HG03575 (cell line): ENCODE data around the gene SUPT5H.
A peak's percentile ranks its signal among the peaks of the same experiment; 100 is the strongest.

ENCODE experiments used
- ATAC-seq: cut with Tn5 transposase; IDR thresholded peaks from one replicate; pipeline ENCODE4 v1.9.1; 2021; ENCODE audit not compliant: unreplicated experiment, insufficient number of reproducible peaks, low FRiP score; ENCODE audit errors: extremely low read depth

The SUPT5H gene

GRCh38 chr19:39408392-39409207 lies 36.8 kb upstream of the SUPT5H start:
- no peak for ATAC-seq

GRCh38 chr19:39409208-39410016 lies 36.0 kb upstream of the SUPT5H start:
- no peak for ATAC-seq

GRCh38 chr19:39410017-39410830 lies 35.2 kb upstream of the SUPT5H start:
- no peak for ATAC-seq

GRCh38 chr19:39410831-39411080 lies 34.6 kb upstream of the SUPT5H start:
- no peak for ATAC-seq

GRCh38 chr19:39411081-39411831 lies 34.1 kb upstream of the SUPT5H start:
- no peak for ATAC-seq

- ATAC-seq = peak; percentile 28
These were observed 33.6 kb upstream of the SUPT5H start for GRCh38 chr19:39411832-39412099.

GRCh38 chr19:39412100-39412866 lies 33.1 kb upstream of the SUPT5H start, which contains the start of gene PLEKHG2:
Gene PLEKHG2, plus strand, starts transcription at chr19:39412669. Its CDS starts 1,418 bp downstream, at chr19:39414087.
- ATAC-seq = peak; percentile 29

GRCh38 chr19:39412867-39413271 lies 32.5 kb upstream of the SUPT5H start:
- ATAC-seq = no peak

GRCh38 chr19:39413272-39413910 lies 32.0 kb upstream of the SUPT5H start:
- no peak for ATAC-seq

- ATAC-seq = no peak
These were observed 31.3 kb upstream of the SUPT5H start for GRCh38 chr19:39413911-39414608.

- no peak for ATAC-seq
These were observed 30.0 kb upstream of the SUPT5H start for GRCh38 chr19:39415111-39416046.

- ATAC-seq = no peak
These were observed 28.9 kb upstream of the SUPT5H start for GRCh38 chr19:39416152-39417120.

GRCh38 chr19:39417463-39418181 lies 27.8 kb upstream of the SUPT5H start:
- ATAC-seq = no peak

- no peak for ATAC-seq
These were observed 26.4 kb upstream of the SUPT5H start for GRCh38 chr19:39419003-39419402.

GRCh38 chr19:39420769-39421168 lies 24.6 kb upstream of the SUPT5H start:
- ATAC-seq = no peak
